HL-60 (cell line): ENCODE measurements around the gene RUNX1.

Experiments
- CTCF ChIP-seq: IDR thresholded peaks from one replicate; pipeline ENCODE4 v1.5.1; 2011; ENCODE audit warnings: low read length, control low read depth, inconsistent platforms; ENCODE audit not compliant: insufficient read depth
- GABPA ChIP-seq: IDR thresholded peaks from 2 replicates; pipeline ENCODE4 v1.6.1; 2012; ENCODE audit warnings: low read depth
- POLR2AphosphoS5 ChIP-seq: IDR thresholded peaks from 2 replicates; pipeline ENCODE4 v1.6.1; 2012; ENCODE audit warnings: low read depth
- REST ChIP-seq: IDR thresholded peaks from 2 replicates; pipeline ENCODE4 v1.6.1; 2012; ENCODE audit warnings: low read depth; ENCODE audit not compliant: insufficient replicate concordance
- SPI1 ChIP-seq: IDR thresholded peaks from 2 replicates; pipeline ENCODE4 v1.6.1; 2012; ENCODE audit warnings: low read depth, mild to moderate bottlenecking, borderline replicate concordance

- TF ChIP-seq CTCF (no peak), REST (no peak), POLR2AphosphoS5 (no peak), SPI1 (no peak), GABPA (no peak)
Observed at GRCh38 chr21:34998176-34998575, 50.9 kb downstream of the RUNX1 start.
